B cell (primary cell): ENCODE data around the gene SERP1. TPM values are rescaled to one million over a fixed set of nuclear protein-coding genes. Genes with fewer than 3 reads are reported as not detected.
A peak's percentile ranks its signal among the peaks of the same experiment; 100 is the strongest.

Source experiments
- ATAC-seq: fragments of 200-7000 bp; cut with Tn5 transposase; one replicate; pipeline ENCODE4 v1.10.0; 2021; ENCODE audit warnings: low read depth, mild to moderate bottlenecking, moderate number of reproducible peaks, moderate library complexity
- CTCF ChIA-PET: fragments of 350-600 bp; sonication (Branson Sonifier 250); formaldehyde crosslinking; loops from one replicate; lab custom pipeline; 2021; ENCODE audit warnings: antibody characterized with exemption, inconsistent platforms; lab: Charles Lee
- POLR2A ChIA-PET: fragments of 350-600 bp; sonication (Branson Sonifier 250); formaldehyde crosslinking; loops from one replicate; lab custom pipeline; 2021; ENCODE audit warnings: antibody characterized with exemption; lab: Charles Lee
- DNase-seq: peaks from one replicate; pipeline ENCODE4 v3.0.0; 2013
- H2AFZ ChIP-seq: 2 replicates; pipeline ENCODE4 v1.6.1; 2012; ENCODE audit warnings: mild to moderate bottlenecking, low read depth, low read length; ENCODE audit not compliant: insufficient read depth, poor library complexity, severe bottlenecking
- H3K27ac ChIP-seq, 2 donors: 1 replicate in 1 of 2; 2 replicates in 1 of 2; pipeline ENCODE4 v1.5.1; 2012 to 2013; ENCODE audit warnings: low read length in 2 of 2, mild to moderate bottlenecking in 2 of 2, moderate library complexity in 1 of 2
- H3K27me3 ChIP-seq, 4 experiments: fragments of 200-600 bp in 1 of 4; sonication (generic) in 1 of 4; replicated peaks in 1 of 4; 1 replicate in 2 of 4; 2 replicates in 2 of 4; pipeline versions ENCODE4 v1.6.1 to v1.7.0; 2013 to 2016; ENCODE audit warnings: low read length in 3 of 4, mild to moderate bottlenecking in 2 of 4, mixed read lengths in 1 of 4, moderate library complexity in 1 of 4; ENCODE audit not compliant: insufficient read depth in 4 of 4, control insufficient read depth in 3 of 4; ENCODE audit errors: control extremely low read depth in 1 of 4
- H3K36me3 ChIP-seq, 2 experiments: replicated peaks in 1 of 2; 1 replicate in 1 of 2; 2 replicates in 1 of 2; pipeline versions ENCODE4 v1.6.1 to v1.7.1; 2013; ENCODE audit warnings: low read length in 1 of 2; ENCODE audit not compliant: insufficient read depth in 2 of 2, control insufficient read depth in 1 of 2; ENCODE audit errors: control extremely low read depth in 1 of 2, extremely low read depth in 1 of 2
- H3K4me1 ChIP-seq, 2 donors: fragments of 200-600 bp in 1 of 2; sonication (generic) in 1 of 2; 1 replicate in 1 of 2; 2 replicates in 1 of 2; pipeline versions ENCODE4 v1.5.1 to v1.6.1; 2013 to 2017; ENCODE audit warnings: low read length in 2 of 2; ENCODE audit not compliant: control insufficient read depth in 2 of 2, insufficient read depth in 2 of 2
- H3K4me2 ChIP-seq: replicated peaks from 2 replicates; pipeline ENCODE3; 2012; ENCODE audit warnings: mild to moderate bottlenecking, low read depth, low read length; ENCODE audit not compliant: poor library complexity, severe bottlenecking
- H3K4me3 ChIP-seq, 5 experiments: fragments of 200-600 bp in 1 of 5; sonication (generic) in 1 of 5; 1 replicate in 3 of 5; 2 replicates in 2 of 5; pipeline versions ENCODE4 v1.5.1 to v1.7.0; 2011 to 2016; ENCODE audit warnings: low read length in 4 of 5, mild to moderate bottlenecking in 4 of 5, low read depth in 2 of 5, control low read depth in 1 of 5, moderate library complexity in 1 of 5; ENCODE audit not compliant: insufficient read depth in 1 of 5; ENCODE audit errors: control extremely low read depth in 1 of 5, extremely low read depth in 1 of 5
- H3K79me2 ChIP-seq: fragments of 200-600 bp; sonication (generic); one replicate; pipeline ENCODE4 v1.6.0; 2016; ENCODE audit warnings: low read length; ENCODE audit not compliant: control insufficient read depth, insufficient read depth
- H3K9ac ChIP-seq: fragments of 200-600 bp; sonication (generic); 2 replicates; pipeline ENCODE4 v1.6.1; 2017; ENCODE audit warnings: mild to moderate bottlenecking, low read length, moderate library complexity
- H3K9me3 ChIP-seq, 3 donors: one replicate each; pipeline versions ENCODE4 v1.6.1 to v1.7.1; 2013; ENCODE audit warnings: low read length in 2 of 3; ENCODE audit not compliant: control insufficient read depth in 2 of 3, insufficient read depth in 1 of 3; ENCODE audit errors: control extremely low read depth in 1 of 3
- H4K20me1 ChIP-seq: 2 replicates; pipeline ENCODE4 v1.6.0; 2012; ENCODE audit warnings: mild to moderate bottlenecking, low read length; ENCODE audit not compliant: insufficient read depth, control insufficient read depth, poor library complexity, severe bottlenecking
- H3K27ac Mint-ChIP-seq: one replicate; pipeline ENCODE4 v1.8.0; 2021; ENCODE audit warnings: mixed read lengths
- H3K27me3 Mint-ChIP-seq: one replicate; pipeline ENCODE4 v1.8.0; 2021; ENCODE audit warnings: mixed read lengths
- H3K4me1 Mint-ChIP-seq: one replicate; pipeline ENCODE4 v1.8.0; 2021; ENCODE audit warnings: mixed read lengths
- H3K4me3 Mint-ChIP-seq: one replicate; pipeline ENCODE4 v1.8.0; 2021; ENCODE audit warnings: mixed read lengths
- H3K9me3 Mint-ChIP-seq: one replicate; pipeline ENCODE4 v1.8.0; 2022; ENCODE audit warnings: mixed read lengths; ENCODE audit not compliant: insufficient read depth
- EZH2 ChIP-seq: IDR thresholded peaks from 2 replicates; pipeline ENCODE4 v1.6.1; 2012; ENCODE audit warnings: borderline replicate concordance, low read depth, mild to moderate bottlenecking, moderate library complexity, low read length; ENCODE audit not compliant: insufficient read depth, poor library complexity, severe bottlenecking
- WGBS: methylation state at CpG from one replicate; pipeline ENCODE4 v1.1.5; 2013; ENCODE audit warnings: missing lambda C conversion rate; ENCODE audit not compliant: insufficient coverage; 5-methylcytosine and 5-hydroxymethylcytosine counted together
- intact Hi-C: fragments of 100-400 bp; cut with micrococcal nuclease; formaldehyde crosslinking; loops from one replicate; pipeline ENCODE4 v1.10.0; 2022
- polyA minus RNA-seq: library from RNA; depleted of rRNA, polyadenylated mRNA; stranded (reverse); fragments of >200 nt; gene quantifications from 2 replicates; pipeline ENCODE4 v1.2.3, GENCODE V29; 2012
- polyA plus RNA-seq: library from polyadenylated mRNA; depleted of rRNA; stranded (reverse); fragments of >200 nt; gene quantifications from 2 replicates; pipeline ENCODE4 v1.2.3, GENCODE V29; 2012
- total RNA-seq, 2 donors: library from RNA; stranded (reverse); fragments of 120-200 nt in 1 of 2; gene quantifications; 1 replicate in 1 of 2; 2 replicates in 1 of 2; pipeline versions ENCODE4 v1.2.3 to v1.2.4, GENCODE V29; 2013 to 2022
- TF ChIP-seq, protein P1 (sequence below): fragments of 200-600 bp; IDR thresholded peaks from one replicate; pipeline ENCODE4 v1.8.0; 2022; ENCODE audit warnings: antibody characterized with exemption, mild to moderate bottlenecking

SERP1 gene
- total RNA-seq (78.0 and 84.6 TPM in 2 replicates), polyA plus RNA-seq (114 and 197 TPM in 2 replicates), polyA minus RNA-seq (244 and 253 TPM in 2 replicates)
- 123 TPM for total RNA-seq (2013)

DNA sequence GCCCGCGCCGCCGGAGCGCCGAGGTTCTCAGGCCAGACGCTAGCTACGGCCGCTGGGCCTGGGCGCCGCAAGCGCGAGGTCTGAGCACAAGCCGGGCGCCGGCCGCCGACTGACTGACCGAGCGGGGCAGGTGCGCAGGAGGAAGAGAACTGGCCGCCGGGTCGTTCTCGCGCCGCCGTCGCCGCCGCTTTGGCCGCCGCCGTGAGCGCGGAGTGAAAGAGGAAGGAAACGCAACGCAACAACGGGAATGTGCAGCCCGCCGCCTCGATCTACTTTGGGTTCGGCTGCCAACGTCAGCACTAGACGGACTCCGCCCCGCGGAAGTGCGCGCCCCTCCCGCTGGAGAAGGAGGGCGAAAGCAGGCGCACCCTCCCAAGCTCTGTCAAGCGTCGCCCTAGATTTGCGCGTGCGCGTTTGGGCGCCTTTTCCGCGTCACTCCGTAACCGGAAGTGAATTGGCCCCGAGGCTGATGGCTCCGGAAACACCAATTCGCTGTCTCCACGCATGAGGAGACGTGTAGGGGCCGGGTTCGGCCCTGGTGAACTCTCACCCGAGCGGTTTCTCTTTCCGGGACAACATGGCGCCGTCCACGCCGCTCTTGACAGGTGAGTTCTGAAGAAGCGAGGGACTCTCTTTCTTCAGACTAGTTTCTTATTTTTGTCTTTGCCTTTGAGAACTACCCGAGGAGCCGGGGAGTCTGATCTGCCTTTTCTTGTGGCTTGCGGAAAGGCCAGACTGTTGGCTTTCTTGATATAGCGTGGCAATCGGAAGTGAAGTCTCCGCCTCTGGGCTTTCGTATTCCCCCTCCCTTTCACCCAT, at the start of gene SERP1, which contains the start of gene EIF2A:
Gene SERP1 (minus strand): TSS at position 271 of the 819 bp plus-strand sequence. CDS start 361 bp downstream, outside the sequence.
Gene EIF2A (plus strand): TSS at position 562 of the 819 bp plus-strand sequence. CDS start 16 bp downstream, at position 578.
- peaks cover 5% of the 10 kb centered on the region for H4K20me1 ChIP-seq
- peak within 1 kb of the TSS; percentile 80 for H2AFZ ChIP-seq
- no peaks in the 10 kb centered on the region for H3K27me3 ChIP-seq
- CTCF ChIA-PET, result interaction anchor here (1.0 to 2.3 kb wide), 4 partner anchors 18 to 786 kb away, joined by 3 to 9 read pairs (median 4); partner anchors contain the start of gene TSC22D2
- POLR2A ChIA-PET, result interaction anchor here (1.1 to 2.6 kb wide), 5 partner anchors 57 to 319 kb away, joined by 3 to 16 read pairs (median 12); partner anchors contain the start of genes ERICH6, SELENOT, SIAH2 and TSC22D2
- DNase-seq (peak; percentile 100), ATAC-seq (peak; percentile 90)
- TF ChIP-seq, protein P1, sequence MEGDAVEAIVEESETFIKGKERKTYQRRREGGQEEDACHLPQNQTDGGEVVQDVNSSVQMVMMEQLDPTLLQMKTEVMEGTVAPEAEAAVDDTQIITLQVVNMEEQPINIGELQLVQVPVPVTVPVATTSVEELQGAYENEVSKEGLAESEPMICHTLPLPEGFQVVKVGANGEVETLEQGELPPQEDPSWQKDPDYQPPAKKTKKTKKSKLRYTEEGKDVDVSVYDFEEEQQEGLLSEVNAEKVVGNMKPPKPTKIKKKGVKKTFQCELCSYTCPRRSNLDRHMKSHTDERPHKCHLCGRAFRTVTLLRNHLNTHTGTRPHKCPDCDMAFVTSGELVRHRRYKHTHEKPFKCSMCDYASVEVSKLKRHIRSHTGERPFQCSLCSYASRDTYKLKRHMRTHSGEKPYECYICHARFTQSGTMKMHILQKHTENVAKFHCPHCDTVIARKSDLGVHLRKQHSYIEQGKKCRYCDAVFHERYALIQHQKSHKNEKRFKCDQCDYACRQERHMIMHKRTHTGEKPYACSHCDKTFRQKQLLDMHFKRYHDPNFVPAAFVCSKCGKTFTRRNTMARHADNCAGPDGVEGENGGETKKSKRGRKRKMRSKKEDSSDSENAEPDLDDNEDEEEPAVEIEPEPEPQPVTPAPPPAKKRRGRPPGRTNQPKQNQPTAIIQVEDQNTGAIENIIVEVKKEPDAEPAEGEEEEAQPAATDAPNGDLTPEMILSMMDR, result no peak
- no peak for TF ChIP-seq EZH2
- peak within 1 kb of the TSS; percentile 87 for H3K4me2 ChIP-seq
- H3K27ac ChIP-seq, result peak within 1 kb of the TSS; percentile 87 to 98
- peak within 1 kb of the TSS; percentile 99 for H3K27ac Mint-ChIP-seq
- peaks cover 78% of the 10 kb centered on the region for H3K79me2 ChIP-seq
- H3K9me3 Mint-ChIP-seq, result no peaks in the 10 kb centered on the region
- peak within 1 kb of the TSS; percentile 67 to 96 (median 86) for H3K4me3 ChIP-seq
- peaks cover 11 to 21% of the 10 kb centered on the region in 2 donors for H3K4me1 ChIP-seq
- H3K36me3 ChIP-seq, result peaks cover 1 to 13% of the 10 kb centered on the region in 2 experiments
- no peaks in the 10 kb centered on the region for H3K27me3 Mint-ChIP-seq
- no peaks in the 10 kb centered on the region for H3K9me3 ChIP-seq
- peak within 1 kb of the TSS; percentile 93 for H3K4me3 Mint-ChIP-seq
- H3K4me1 Mint-ChIP-seq, result peaks cover 47% of the 10 kb centered on the region
- under 1% methylated on average over 79 of the region's 86 CpGs for WGBS
- peak within 1 kb of the TSS; percentile 95 for H3K9ac ChIP-seq
- intact Hi-C loops, result loop anchor here (1.0 to 10.0 kb wide), 10 partner anchors 36 to 732 kb away; partner anchors contain the start of genes ERICH6, P2RY14, RNF13 and SELENOT
